IPS DF 4.7 (cell line): ENCODE measurements around the gene CMTM1.

ENCODE experiments used
- DNase-seq: peaks from one replicate; pipeline ENCODE4 v3.0.0-alpha.2; 2013; ENCODE audit warnings: low spot score; ENCODE audit errors: extremely low read depth

CMTM1 gene

GRCh38 chr16:66538910-66539309 is 27.3 kb upstream of the CMTM1 start:
- DNase-seq = no peak

DNA sequence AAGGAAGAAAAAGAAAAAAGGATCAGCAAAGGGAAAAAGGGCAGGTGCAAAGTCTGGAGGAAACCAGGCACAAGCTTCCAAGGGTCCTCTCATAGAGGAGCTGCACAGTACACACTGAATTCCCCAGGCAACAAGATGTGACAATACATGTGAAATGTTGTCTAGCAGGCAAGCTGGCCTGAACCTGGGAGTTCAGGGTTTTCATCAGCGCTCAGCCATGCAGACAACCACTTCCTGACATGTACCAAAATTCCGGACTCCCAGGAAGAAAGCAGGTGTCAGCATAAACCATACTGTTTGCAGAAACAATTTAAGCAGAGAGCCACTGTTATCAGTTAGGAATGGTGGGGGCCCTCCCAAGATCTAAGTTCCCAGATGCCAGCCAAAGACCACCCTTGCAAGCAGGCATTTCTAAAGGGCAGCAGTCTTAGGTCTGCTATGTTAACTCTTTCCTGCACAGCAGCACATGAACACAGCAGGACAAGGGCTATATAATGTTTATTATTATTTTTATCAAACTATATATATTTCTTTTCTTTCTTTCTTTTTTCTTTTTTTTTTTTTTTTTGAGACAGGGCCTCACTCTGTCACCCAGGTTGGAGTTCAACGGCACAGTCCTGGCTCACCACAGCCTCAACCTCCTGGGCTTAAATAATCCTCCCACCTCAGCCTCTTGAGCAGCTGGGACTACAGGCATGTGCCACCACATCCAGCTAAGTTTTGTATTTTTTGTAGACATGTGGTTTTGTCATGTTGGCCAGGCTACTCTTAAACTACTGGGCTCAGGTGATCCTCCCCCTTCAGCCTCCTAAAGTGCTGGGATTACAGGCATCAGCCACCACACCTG is 26.4 kb upstream of the CMTM1 start:
- no peak for DNase-seq

GRCh38 chr16:66541388-66542355 is 24.6 kb upstream of the CMTM1 start:
- DNase-seq = no peak

DNA sequence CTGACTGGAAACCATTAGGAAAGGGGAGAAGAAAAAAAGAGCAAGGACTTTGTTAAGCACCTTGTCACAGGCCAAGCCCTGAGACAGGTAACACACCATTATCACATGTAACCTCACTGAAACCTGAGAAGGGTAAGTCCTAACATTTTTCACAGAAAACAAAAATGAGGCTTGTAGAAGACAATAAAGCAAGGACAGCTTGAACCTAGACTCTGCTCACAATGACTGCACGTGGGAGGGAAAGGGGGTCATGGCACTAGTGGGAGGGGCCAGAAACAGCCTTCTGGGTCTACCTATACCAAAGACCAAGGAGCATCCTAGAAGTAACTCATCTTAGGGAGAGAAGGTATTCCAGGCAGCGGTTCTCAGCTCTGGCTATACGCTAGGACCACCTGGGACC is 23.8 kb upstream of the CMTM1 start:
- no peak for DNase-seq

- DNase-seq = no peak
These were observed 22.7 kb upstream of the CMTM1 start for GRCh38 chr16:66543541-66543940.

- no peak for DNase-seq
These were observed 22.1 kb upstream of the CMTM1 start for GRCh38 chr16:66544016-66544757.

- DNase-seq = no peak
These were observed 18.9 kb upstream of the CMTM1 start for GRCh38 chr16:66547101-66547989.

- DNase-seq = no peak
These were observed 18.2 kb upstream of the CMTM1 start for GRCh38 chr16:66548068-66548467.

- DNase-seq = no peak
These were observed 17.4 kb upstream of the CMTM1 start for GRCh38 chr16:66548868-66549267.

DNA sequence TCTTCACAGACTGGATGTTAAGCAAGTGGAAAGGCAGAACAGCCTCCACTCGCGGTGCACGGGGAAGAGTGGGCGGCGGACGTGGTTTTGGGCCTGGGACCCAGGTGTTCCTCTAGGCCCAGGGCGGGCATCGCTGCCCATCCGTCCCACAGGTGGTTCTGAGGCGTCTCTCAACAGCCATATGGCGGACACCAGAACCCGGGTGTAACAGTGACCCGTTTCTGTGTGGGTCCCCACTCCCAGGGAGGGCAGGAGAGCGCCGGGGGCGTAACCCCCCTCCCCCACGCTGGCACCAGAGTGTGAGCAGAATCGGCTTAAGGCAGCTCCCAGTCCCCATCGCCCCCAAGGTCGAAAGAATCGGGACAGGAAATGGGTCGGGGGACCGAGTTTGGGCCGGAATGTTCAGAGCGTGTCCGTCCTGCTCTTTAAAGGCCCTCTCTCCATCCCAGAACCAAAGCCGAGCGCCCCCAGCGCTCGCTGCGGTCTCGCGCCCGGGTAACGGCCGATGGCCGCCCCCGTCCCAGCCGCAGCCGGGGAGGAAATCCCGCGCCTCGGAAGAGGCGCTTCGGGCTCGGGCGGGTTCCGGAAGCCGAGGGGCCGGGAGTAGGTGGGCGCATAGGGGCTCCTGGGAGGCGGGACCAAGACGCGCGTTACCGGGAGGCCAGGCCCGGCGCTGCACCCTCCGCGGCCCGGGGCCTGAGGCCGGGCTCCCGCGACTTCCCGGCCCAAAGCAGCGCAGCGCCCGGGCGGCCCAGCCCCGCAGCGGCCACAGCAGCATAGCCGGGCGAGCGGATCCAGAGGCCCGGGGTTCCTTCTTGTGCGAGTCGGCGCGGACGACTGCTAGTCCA is 16.7 kb upstream of the CMTM1 start, which contains the start of gene TK2:
Gene TK2 (minus strand): TSS at position 839 of the 848 bp plus-strand sequence. CDS start 61 bp downstream, at position 778.
- DNase-seq = no peak

GRCh38 chr16:66551348-66551759 is 14.9 kb upstream of the CMTM1 start:
- no peak for DNase-seq

DNA sequence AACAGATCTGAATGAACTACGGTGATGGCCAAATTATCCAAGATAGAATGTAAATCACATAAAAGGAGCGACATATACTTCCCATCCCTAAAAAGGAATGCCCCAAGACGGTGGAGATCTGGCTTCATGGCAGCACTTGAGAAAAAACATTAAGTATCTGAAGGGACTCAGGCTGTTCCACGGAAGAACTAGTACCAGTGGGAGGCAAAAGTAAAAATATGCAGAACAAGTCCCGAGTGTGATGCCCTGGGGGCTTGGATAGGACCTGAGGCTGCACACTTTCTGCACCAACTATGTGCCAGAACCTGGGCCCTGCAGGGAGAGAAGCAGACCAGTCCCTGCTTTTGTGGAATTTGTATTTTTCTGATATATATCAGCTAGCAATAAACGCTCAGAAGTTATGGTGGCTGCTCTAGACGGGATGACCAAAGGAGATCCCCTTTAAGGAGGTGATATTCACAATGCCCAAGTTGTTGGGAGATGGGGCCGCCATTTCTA is 14.4 kb upstream of the CMTM1 start:
- no peak for DNase-seq

DNA sequence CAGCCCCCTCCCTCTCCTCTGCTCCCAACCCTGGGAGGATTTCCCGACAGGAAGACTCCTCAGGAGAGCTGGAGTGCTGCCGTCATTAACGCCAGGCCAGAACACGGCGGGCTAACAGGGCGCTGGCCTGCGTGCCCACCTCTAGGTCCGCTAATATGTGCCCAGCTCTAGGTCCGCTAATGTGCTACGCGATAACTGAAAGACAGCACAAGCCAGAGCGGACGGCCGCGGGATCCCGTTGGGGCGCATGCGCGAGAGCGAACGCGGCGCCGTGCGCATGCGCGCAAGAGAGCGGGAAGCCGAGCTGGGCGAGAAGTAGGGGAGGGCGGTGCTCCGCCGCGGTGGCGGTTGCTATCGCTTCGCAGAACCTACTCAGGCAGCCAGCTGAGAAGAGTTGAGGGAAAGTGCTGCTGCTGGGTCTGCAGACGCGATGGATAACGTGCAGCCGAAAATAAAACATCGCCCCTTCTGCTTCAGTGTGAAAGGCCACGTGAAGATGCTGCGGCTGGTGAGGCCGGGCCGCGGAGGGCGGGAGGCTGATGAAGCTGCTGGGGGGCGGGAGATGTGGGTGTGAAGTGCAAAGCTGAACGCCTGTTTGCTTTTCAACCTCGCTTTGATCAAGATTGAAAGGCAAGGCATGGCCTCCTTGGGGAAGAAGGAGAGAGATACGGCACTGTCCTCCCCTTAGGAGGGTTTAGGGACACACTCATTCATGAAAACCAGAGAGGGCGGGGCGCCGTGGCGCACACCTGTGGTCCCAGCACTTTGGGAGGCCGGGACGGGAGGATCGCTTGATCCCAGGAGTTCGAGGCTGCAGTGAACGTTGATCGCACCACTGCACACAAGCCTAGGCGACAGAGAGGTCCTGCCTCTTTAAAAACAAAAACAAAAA is 13.7 kb upstream of the CMTM1 start, which contains the start of gene CKLF:
Gene CKLF (plus strand): TSS at position 291 of the 892 bp plus-strand sequence. CDS start 140 bp downstream, at position 431.
- DNase-seq = no peak

DNA sequence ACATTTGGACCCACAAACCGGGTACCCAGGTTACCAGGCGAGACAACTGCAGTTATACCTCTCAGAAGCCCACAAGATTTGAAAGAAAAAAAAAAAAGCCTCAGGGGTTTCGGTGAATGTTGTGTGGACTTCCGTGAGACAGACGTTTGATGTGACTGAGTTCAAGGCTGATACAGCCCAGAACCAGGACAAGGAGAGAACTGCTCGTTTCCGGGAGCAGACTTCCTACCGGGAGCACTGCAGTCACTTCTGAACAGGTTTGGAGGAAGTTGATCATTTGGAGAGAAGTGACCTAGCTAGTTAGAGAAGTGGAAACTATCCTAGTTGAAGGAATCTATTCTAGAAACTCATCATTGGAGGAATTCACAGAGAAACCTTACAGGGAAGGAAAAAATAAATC is 13.0 kb upstream of the CMTM1 start:
- no peak for DNase-seq

DNA sequence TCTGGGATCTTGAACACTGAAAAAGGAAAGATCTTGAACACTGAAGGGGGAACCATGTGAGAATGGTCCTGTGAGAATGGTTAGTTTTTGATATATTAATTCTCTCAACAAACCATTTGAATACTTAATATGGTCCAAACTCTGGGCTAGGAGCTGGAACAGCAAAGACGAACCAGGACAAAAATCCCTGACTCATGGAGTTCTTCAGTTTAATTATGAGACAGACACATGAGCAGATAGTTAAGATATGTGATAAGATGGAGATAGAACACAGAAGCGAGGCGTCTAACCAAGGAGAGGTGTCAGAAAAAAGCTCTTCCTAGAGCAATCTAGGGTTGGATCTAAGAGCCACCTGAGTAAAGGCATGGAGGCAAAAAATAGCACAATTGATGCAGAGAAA is 12.2 kb upstream of the CMTM1 start:
- DNase-seq = no peak

GRCh38 chr16:66554495-66554894 is 11.7 kb upstream of the CMTM1 start:
- no peak for DNase-seq

GRCh38 chr16:66560107-66560506 is 6.1 kb upstream of the CMTM1 start:
- DNase-seq = no peak
